ENCODE results near the gene ST6GALNAC3.

Gene ST6GALNAC3

GRCh38 chr1:76419603-76420002 lies 345.1 kb downstream of the ST6GALNAC3 start:
- Histone ChIP-seq H3K79me2 (ENCODE audit: low read length) (no peaks in the 10 kb centered on the region), H3K9ac (ENCODE audit: low read length) (no peak overlapping the region), H3K4me3 (ENCODE audit: low read length) (no peak overlapping the region), H3K27ac (ENCODE audit: low read length) (no peak overlapping the region), H4K20me1 (ENCODE audit: insufficient read depth, low read length) (no peaks in the 10 kb centered on the region), H3K4me2 (ENCODE audit: low read length) (no peak overlapping the region), H3K36me3 (replicated peaks; ENCODE audit: low read depth, low read length) (no peaks in the 10 kb centered on the region), H2AFZ (ENCODE audit: low read depth, low read length) (no peak overlapping the region), H3K27me3 (ENCODE audit: low read depth, low read length) (no peaks in the 10 kb centered on the region), H3K9me3 (ENCODE audit: insufficient read depth, low read length) (no peaks in the 10 kb centered on the region), H3K4me1 (ENCODE audit: low read length) (peaks cover 4% of the 10 kb centered on the region)
- TF ChIP-seq EZH2phosphoT487 (IDR thresholded peaks at IDR 0.05; ENCODE audit: low read depth) (no peak), CTCF (IDR thresholded peaks at IDR 0.05; ENCODE audit: low read depth, low read length) (no peak)

- TF ChIP-seq CTCF (IDR thresholded peaks at IDR 0.05; ENCODE audit: low read depth, low read length): no peak
- no peak for TF ChIP-seq EZH2phosphoT487 (IDR thresholded peaks at IDR 0.05; ENCODE audit: low read depth)
- peak overlapping the region; percentile 29; the same call in 1 of the 2 replicates for H3K4me3 ChIP-seq (ENCODE audit: low read length)
- H3K4me1 ChIP-seq (ENCODE audit: low read length): peaks cover 19% of the 10 kb centered on the region
- no peaks in the 10 kb centered on the region for H4K20me1 ChIP-seq (ENCODE audit: insufficient read depth, low read length)
- H3K4me2 ChIP-seq (ENCODE audit: low read length): peak overlapping the region; percentile 51
- no peaks in the 10 kb centered on the region for H3K9me3 ChIP-seq (ENCODE audit: insufficient read depth, low read length)
- no peak overlapping the region for H2AFZ ChIP-seq (ENCODE audit: low read depth, low read length)
- H3K9ac ChIP-seq (ENCODE audit: low read length): no peak overlapping the region
- H3K36me3 ChIP-seq (replicated peaks; ENCODE audit: low read depth, low read length): no peaks in the 10 kb centered on the region
- no peaks in the 10 kb centered on the region for H3K27me3 ChIP-seq (ENCODE audit: low read depth, low read length)
- no peaks in the 10 kb centered on the region for H3K79me2 ChIP-seq (ENCODE audit: low read length)
- peak overlapping the region; percentile 31; the same call in 1 of the 2 replicates for H3K27ac ChIP-seq (ENCODE audit: low read length)
Measured at GRCh38 chr1:76425201-76426145, 350.9 kb downstream of the ST6GALNAC3 start.

- Histone ChIP-seq H3K4me2 (ENCODE audit: low read length) (no peak overlapping the region), H3K36me3 (replicated peaks; ENCODE audit: low read depth, low read length) (no peaks in the 10 kb centered on the region), H3K9me3 (ENCODE audit: insufficient read depth, low read length) (no peaks in the 10 kb centered on the region), H3K4me3 (ENCODE audit: low read length) (no peak overlapping the region), H3K79me2 (ENCODE audit: low read length) (no peaks in the 10 kb centered on the region), H3K27me3 (ENCODE audit: low read depth, low read length) (no peaks in the 10 kb centered on the region), H3K4me1 (ENCODE audit: low read length) (peaks cover 14% of the 10 kb centered on the region), H3K27ac (ENCODE audit: low read length) (no peak overlapping the region), H2AFZ (ENCODE audit: low read depth, low read length) (no peak overlapping the region), H4K20me1 (ENCODE audit: insufficient read depth, low read length) (no peaks in the 10 kb centered on the region), H3K9ac (ENCODE audit: low read length) (no peak overlapping the region)
- TF ChIP-seq EZH2phosphoT487 (IDR thresholded peaks at IDR 0.05; ENCODE audit: low read depth): no peak
- TF ChIP-seq CTCF (IDR thresholded peaks at IDR 0.05; ENCODE audit: low read depth, low read length): no peak
Measured at GRCh38 chr1:76426606-76427005, 352.1 kb downstream of the ST6GALNAC3 start.

- Histone ChIP-seq H3K27ac (ENCODE audit: low read length) (no peak overlapping the region), H4K20me1 (ENCODE audit: insufficient read depth, low read length) (no peaks in the 10 kb centered on the region), H3K9me3 (ENCODE audit: insufficient read depth, low read length) (no peaks in the 10 kb centered on the region), H3K27me3 (ENCODE audit: low read depth, low read length) (no peaks in the 10 kb centered on the region), H2AFZ (ENCODE audit: low read depth, low read length) (no peak overlapping the region), H3K36me3 (replicated peaks; ENCODE audit: low read depth, low read length) (no peaks in the 10 kb centered on the region), H3K4me3 (ENCODE audit: low read length) (no peak overlapping the region), H3K4me1 (ENCODE audit: low read length) (peaks cover 14% of the 10 kb centered on the region), H3K79me2 (ENCODE audit: low read length) (no peaks in the 10 kb centered on the region), H3K4me2 (ENCODE audit: low read length) (no peak overlapping the region), H3K9ac (ENCODE audit: low read length) (no peak overlapping the region)
- TF ChIP-seq EZH2phosphoT487 (IDR thresholded peaks at IDR 0.05; ENCODE audit: low read depth): no peak
- TF ChIP-seq CTCF (IDR thresholded peaks at IDR 0.05; ENCODE audit: low read depth, low read length): no peak
Measured at GRCh38 chr1:76428028-76428427, 353.5 kb downstream of the ST6GALNAC3 start.
